Measurements from ENCODE around the gene ZNF134. TPM values are rescaled to one million over a fixed set of nuclear protein-coding genes. Genes with fewer than 3 reads are reported as not detected.
A peak's percentile ranks its signal among the peaks of the same experiment; 100 is the strongest.

Gene ZNF134
- total RNA-seq, 1 experiment from 2014 or later, result 17.0 TPM

- DNase-seq (ENCODE audit: low read depth), result peak; percentile 92
- in situ Hi-C loops (cut with HindIII; ENCODE audit: low pct_unique_long_range_greater_than_20kb, low sequenced_read_pairs), result no loop called here
Observed at GRCh38 chr19:57632987-57633831, 19.2 kb downstream of the ZNF134 start, which contains the start of gene ZNF211. Gene ZNF211 (plus strand): TSS chr19:57633168. CDS start chr19:57633347, 179 bp downstream.

DNA sequence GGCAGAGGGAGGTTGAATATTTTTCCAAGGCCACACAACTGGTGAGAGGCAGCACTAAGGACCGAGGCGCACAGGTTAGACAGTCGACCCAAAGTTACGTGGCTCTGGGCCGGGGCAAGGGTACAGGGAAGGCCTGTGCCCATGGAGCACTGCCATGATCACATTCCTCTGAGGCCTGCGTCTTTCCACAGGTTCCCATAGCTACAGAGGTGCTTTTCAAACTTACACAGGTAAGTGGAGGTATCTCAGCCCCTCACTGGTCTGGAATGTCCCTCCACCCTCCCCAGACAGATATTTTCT lies 19.7 kb downstream of the ZNF134 start:
- in situ Hi-C loops (cut with HindIII; ENCODE audit: low pct_unique_long_range_greater_than_20kb, low sequenced_read_pairs), result no loop called here

GRCh38 chr19:57637379-57637778 lies 23.3 kb downstream of the ZNF134 start:
- in situ Hi-C loops (cut with HindIII; ENCODE audit: low pct_unique_long_range_greater_than_20kb, low sequenced_read_pairs), result no loop called here

More for the DNA sequence above, 19.7 kb downstream of the ZNF134 start:
- no peak for DNase-seq (ENCODE audit: low read depth)

GRCh38 chr19:57641715-57642234 lies 27.7 kb downstream of the ZNF134 start:
- DNase-seq (ENCODE audit: low read depth), result no peak
- in situ Hi-C loops (cut with HindIII; ENCODE audit: low pct_unique_long_range_greater_than_20kb, low sequenced_read_pairs), result no loop called here

More at GRCh38 chr19:57637379-57637778, 23.3 kb downstream of the ZNF134 start:
- DNase-seq (ENCODE audit: low read depth), result no peak

DNA sequence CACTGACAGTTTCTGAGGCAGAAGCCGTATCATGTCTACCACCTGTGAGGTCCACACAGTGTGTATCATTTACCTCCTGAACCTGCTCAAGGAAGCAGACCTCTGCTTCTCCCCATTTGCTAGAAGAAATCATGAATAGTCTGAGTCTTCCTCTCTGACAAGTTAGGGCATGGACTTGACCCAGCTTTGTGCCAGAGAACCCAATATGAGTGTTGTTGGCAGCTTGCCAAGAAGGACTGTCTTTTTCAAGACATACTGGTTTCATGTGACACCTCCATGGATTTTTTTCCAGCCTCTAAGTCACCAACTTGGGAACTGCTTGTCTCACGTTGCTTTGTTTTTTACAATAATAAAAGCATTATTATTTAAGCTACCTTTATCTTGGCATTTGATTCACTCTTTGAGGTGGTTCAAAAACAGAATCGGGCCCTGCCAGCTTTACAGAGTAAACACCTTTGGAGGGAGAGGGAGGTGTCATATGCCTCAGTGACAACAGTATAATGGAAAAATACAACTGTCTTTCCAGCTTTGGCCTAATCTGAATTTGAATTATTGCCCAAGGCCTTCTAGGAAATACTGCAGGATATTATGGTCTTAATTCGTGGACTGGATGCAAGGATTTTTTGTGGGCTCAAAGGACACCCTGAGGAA lies 28.5 kb downstream of the ZNF134 start:
- no peak for DNase-seq (ENCODE audit: low read depth)
- in situ Hi-C loops (cut with HindIII; ENCODE audit: low pct_unique_long_range_greater_than_20kb, low sequenced_read_pairs), result no loop called here

GRCh38 chr19:57643734-57644133 lies 29.7 kb downstream of the ZNF134 start:
- in situ Hi-C loops (cut with HindIII; ENCODE audit: low pct_unique_long_range_greater_than_20kb, low sequenced_read_pairs), result no loop called here
- DNase-seq (ENCODE audit: low read depth), result no peak

DNA sequence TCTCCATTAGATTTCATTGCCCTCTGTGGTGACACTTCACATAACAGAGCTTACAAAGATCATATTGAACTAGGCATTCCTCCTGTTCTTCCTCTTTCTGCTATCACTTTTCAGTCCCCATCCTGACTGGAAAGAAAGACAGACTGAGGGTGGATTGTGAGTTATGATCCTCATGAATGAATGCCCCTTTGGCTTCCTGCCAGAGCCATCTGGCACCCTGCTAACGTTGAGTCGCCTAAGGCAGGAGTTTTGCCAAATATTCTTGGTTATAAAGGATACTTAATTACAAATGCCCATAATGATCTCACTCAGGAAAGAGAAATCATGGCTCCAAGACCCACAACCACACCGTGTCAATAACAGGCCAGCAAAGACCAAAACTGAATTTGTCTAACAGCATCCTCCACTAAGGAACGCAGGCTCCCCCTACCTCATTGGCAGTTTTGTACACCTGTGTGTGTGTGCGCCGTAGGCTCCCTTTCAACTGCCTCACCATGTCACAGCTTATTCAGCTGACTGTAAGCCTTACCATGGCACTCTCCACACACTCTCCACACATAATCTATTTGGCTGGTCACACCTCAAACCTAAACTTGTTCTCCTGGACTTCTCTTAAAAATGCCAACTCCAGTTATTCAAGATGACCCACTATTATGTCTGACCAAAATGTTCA lies 34.4 kb downstream of the ZNF134 start:
- in situ Hi-C loops (cut with HindIII; ENCODE audit: low pct_unique_long_range_greater_than_20kb, low sequenced_read_pairs), result no loop called here

DNA sequence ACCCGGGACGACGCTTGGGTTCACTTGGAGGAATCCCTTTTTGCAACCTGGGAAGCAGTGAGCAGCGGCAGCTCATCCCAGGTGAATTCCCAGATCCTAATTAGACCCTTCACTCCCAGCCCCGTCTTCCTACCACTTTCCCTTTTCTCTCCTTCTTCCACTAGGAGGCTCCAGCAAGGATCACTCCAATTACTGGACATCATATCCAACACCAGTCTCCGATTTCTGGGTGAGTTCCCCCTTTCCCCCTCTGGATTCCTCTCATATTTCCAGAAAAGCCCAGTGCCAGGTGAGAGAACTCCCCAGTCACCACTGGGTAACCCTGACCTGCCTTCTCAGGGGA lies 37.6 kb downstream of the ZNF134 start:
- in situ Hi-C loops (cut with HindIII; ENCODE audit: low pct_unique_long_range_greater_than_20kb, low sequenced_read_pairs), result no loop called here
- no peak for DNase-seq (ENCODE audit: low read depth)

More for the DNA sequence above, 34.4 kb downstream of the ZNF134 start:
- DNase-seq (ENCODE audit: low read depth), result no peak

DNA sequence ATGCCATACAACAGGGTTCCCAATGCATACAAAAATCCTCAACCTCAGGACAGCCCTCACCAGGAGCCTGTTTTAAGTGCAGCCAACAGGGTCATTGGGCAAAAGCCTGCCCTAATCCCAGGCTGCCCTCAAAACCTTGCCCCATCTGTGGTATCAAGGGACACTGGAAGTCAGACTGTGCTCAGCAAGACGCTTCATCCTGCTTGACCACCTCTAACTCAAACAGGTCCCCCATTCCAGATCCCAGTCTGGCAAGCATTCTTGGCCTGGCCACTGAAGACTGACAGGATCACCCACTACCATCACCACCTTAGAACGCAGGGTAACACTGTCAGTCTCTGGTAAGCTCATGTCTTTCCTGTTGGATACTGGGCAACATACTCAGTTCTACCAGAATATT lies 39.6 kb downstream of the ZNF134 start:
- in situ Hi-C loops (cut with HindIII; ENCODE audit: low pct_unique_long_range_greater_than_20kb, low sequenced_read_pairs), result no loop called here
- no peak for DNase-seq (ENCODE audit: low read depth)

- in situ Hi-C loops (cut with HindIII; ENCODE audit: low pct_unique_long_range_greater_than_20kb, low sequenced_read_pairs), result no loop called here
- DNase-seq (ENCODE audit: low read depth), result no peak
Observed at GRCh38 chr19:57655443-57655842, 41.4 kb downstream of the ZNF134 start.

GRCh38 chr19:57656346-57656745 lies 42.3 kb downstream of the ZNF134 start:
- in situ Hi-C loops (cut with HindIII; ENCODE audit: low pct_unique_long_range_greater_than_20kb, low sequenced_read_pairs), result no loop called here
- no peak for DNase-seq (ENCODE audit: low read depth)

GRCh38 chr19:57664269-57665127 lies 50.5 kb downstream of the ZNF134 start:
- peak; percentile 50 for DNase-seq (ENCODE audit: low read depth)
- in situ Hi-C loops (cut with HindIII; ENCODE audit: low pct_unique_long_range_greater_than_20kb, low sequenced_read_pairs), result no loop called here

DNA sequence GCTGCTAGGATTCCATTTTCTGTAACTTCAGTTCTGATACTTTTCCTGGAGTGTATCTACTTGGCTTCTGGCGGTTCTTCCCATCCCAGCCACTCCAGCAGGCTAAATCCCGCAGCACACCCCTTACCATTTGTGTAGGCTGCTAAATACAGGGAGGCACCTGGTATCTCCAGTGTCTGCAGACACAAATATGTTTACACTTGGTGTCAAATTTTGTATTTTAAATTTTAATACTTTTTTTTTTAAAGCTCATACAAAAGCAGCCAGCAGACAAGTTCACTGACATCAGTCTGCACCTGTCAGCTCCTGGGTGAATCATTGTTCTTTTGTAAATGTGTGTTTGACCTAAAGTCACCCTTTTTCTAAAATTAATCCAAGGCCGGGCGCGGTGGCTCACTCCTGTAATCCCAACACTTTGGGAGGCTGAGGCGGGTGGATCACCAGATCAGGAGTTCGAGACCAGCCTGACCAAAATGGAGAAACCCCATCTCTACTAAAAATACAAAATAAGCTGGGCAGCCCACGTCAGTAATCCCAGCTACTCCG lies 51.3 kb downstream of the ZNF134 start:
- in situ Hi-C loops (cut with HindIII; ENCODE audit: low pct_unique_long_range_greater_than_20kb, low sequenced_read_pairs), result no loop called here
- no peak for DNase-seq (ENCODE audit: low read depth)

- no peak for DNase-seq (ENCODE audit: low read depth)
- in situ Hi-C loops (cut with HindIII; ENCODE audit: low pct_unique_long_range_greater_than_20kb, low sequenced_read_pairs), result no loop called here
Observed at GRCh38 chr19:57667228-57667627, 53.2 kb downstream of the ZNF134 start.

GRCh38 chr19:57668635-57669034 lies 54.6 kb downstream of the ZNF134 start, which contains the start of gene ZSCAN4:
Gene ZSCAN4 (plus strand): TSS chr19:57668935. CDS start chr19:57676146, 7,211 bp downstream.
- in situ Hi-C loops (cut with HindIII; ENCODE audit: low pct_unique_long_range_greater_than_20kb, low sequenced_read_pairs), result no loop called here
- no peak for DNase-seq (ENCODE audit: low read depth)

DNA sequence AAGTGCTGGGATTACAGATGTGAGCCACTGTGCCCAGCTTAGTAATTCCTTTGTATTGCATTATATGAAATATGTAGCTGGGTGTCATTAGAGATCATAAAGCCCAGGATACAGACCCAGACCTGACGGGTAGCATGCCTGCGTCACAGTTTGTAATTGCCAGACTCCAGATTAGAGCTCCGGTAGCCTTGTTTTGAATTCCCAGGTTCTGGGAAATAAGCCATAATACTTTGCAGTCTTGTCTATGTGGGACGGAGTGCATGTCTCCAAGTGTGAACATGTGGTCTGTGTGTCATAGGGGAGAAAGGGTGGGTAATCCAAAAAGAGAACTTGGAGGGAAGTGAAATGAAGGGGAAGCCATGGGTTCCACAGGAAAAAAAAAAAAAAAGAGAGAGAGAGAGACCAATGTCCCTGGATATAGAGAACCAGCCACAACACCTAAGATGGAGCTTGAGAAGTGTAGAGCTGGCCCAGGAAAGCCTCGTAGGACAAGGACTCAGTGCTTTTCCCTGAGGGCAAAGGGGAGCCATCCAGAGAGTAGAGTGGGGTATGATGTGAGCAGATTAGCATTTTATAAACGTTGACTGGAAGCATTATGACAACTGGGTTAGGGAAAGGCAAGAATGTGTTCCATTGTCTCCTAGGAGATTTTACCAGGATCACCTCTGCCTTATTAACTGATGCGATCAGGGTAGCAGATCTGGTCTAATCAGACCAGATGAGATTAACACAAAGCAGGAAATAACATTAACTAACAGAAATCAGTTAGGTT lies 57.3 kb downstream of the ZNF134 start:
- DNase-seq (ENCODE audit: low read depth), result no peak
- in situ Hi-C loops (cut with HindIII; ENCODE audit: low pct_unique_long_range_greater_than_20kb, low sequenced_read_pairs), result no loop called here

DNA sequence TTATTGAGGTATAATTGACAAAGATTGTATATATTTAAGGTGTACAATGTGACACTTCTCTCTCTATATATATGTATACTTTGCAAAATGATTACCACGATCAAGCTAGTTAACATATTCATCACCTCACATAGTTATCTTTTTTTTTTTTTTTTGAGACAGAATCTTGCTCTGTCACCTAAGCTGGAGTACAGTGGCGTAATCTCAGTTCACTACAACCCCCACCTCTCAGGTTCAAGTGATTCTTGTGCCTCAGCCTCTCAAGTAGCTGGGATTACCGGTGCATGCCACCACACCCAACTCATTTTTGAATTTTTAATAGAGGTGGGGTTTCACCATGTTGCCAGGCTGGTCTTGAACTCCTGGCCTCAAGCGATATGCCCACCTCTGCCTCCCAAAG lies 58.4 kb downstream of the ZNF134 start:
- no peak for DNase-seq (ENCODE audit: low read depth)
- in situ Hi-C loops (cut with HindIII; ENCODE audit: low pct_unique_long_range_greater_than_20kb, low sequenced_read_pairs), result no loop called here
